H1 (cell line): ENCODE results near the gene TMEM272.

ENCODE experiments used
- CBX5 ChIP-seq: fragments of 300-800, 300-1000 bp; sonication (generic); IDR thresholded peaks from 2 replicates; pipeline ENCODE4 v1.7.1; 2016; ENCODE audit warnings: antibody characterized with exemption, low read length, low read depth
- EP300 ChIP-seq, 2 experiments: IDR thresholded peaks; 1 replicate in 1 of 2; 2 replicates in 1 of 2; pipeline ENCODE4 v1.6.1; 2011 to 2012; ENCODE audit warnings: low read depth in 2 of 2, low read length in 2 of 2, mild to moderate bottlenecking in 2 of 2, borderline replicate concordance in 1 of 2, inconsistent platforms in 1 of 2, moderate library complexity in 1 of 2
- NANOG ChIP-seq: IDR thresholded peaks from 2 replicates; pipeline ENCODE4 v1.6.1; 2011; ENCODE audit warnings: low read length, low read depth, mild to moderate bottlenecking, inconsistent platforms; ENCODE audit not compliant: insufficient read depth, poor library complexity, severe bottlenecking
- POLR2A ChIP-seq, 2 experiments: IDR thresholded peaks; 1 replicate in 1 of 2; 2 replicates in 1 of 2; pipeline ENCODE4 v1.6.1; 2011; ENCODE audit warnings: low read depth in 2 of 2, low read length in 2 of 2, mild to moderate bottlenecking in 2 of 2; ENCODE audit errors: control extremely low read depth in 1 of 2
- POLR2AphosphoS5 ChIP-seq: IDR thresholded peaks from 2 replicates; pipeline ENCODE4 v1.6.1; 2011; ENCODE audit warnings: low read depth, low read length
- RBBP5 ChIP-seq: IDR thresholded peaks from 2 replicates; pipeline ENCODE4 v1.7.1; 2012; ENCODE audit warnings: low read depth, mild to moderate bottlenecking, inconsistent platforms, low read length, moderate library complexity, borderline replicate concordance
- RNF2 ChIP-seq: fragments of 200-900, 300-1000 bp; sonication (generic); IDR thresholded peaks from 2 replicates; pipeline ENCODE4 v1.7.1; 2016; ENCODE audit warnings: borderline replicate concordance, low read depth, mild to moderate bottlenecking, antibody characterized with exemption, low read length; ENCODE audit not compliant: poor library complexity, severe bottlenecking; ENCODE audit errors: missing control alignments
- SP1 ChIP-seq: IDR thresholded peaks from 2 replicates; pipeline ENCODE4 v1.6.1; 2011; ENCODE audit warnings: low read depth, low read length
- SRF ChIP-seq: IDR thresholded peaks from 2 replicates; pipeline ENCODE4 v1.6.1; 2011; ENCODE audit warnings: mild to moderate bottlenecking, low read depth, low read length, moderate library complexity
- TBP ChIP-seq: IDR thresholded peaks from 2 replicates; pipeline ENCODE4 v1.6.1; 2011; ENCODE audit warnings: low read depth, low read length, improper control_type of control experiment
- TF ChIP-seq, protein P1 (sequence below), 3 experiments: IDR thresholded peaks; 1 replicate in 2 of 3; 2 replicates in 1 of 3; pipeline versions ENCODE4 v1.5.1 to v1.6.1; 2011; ENCODE audit warnings: low read length in 3 of 3, mild to moderate bottlenecking in 3 of 3, inconsistent platforms in 2 of 3, low read depth in 1 of 3, moderate library complexity in 1 of 3; ENCODE audit not compliant: insufficient read depth in 1 of 3; ENCODE audit errors: control extremely low read depth in 1 of 3
- TF ChIP-seq, protein P2 (sequence below): IDR thresholded peaks from 2 replicates; pipeline ENCODE4 v1.6.1; 2012; ENCODE audit warnings: inconsistent platforms
- TF ChIP-seq, protein P3 (sequence below): IDR thresholded peaks from 2 replicates; pipeline ENCODE4 v1.6.1; 2011; ENCODE audit warnings: low read depth, mild to moderate bottlenecking, low read length; ENCODE audit not compliant: insufficient read depth
- TF ChIP-seq, protein P4 (sequence below): fragments of 300-600 bp; sonication (generic); IDR thresholded peaks from 2 replicates; pipeline ENCODE4 v1.7.1; 2012; ENCODE audit warnings: low read length, moderate library complexity, mild to moderate bottlenecking, inconsistent platforms; ENCODE audit not compliant: insufficient replicate concordance

DNA sequence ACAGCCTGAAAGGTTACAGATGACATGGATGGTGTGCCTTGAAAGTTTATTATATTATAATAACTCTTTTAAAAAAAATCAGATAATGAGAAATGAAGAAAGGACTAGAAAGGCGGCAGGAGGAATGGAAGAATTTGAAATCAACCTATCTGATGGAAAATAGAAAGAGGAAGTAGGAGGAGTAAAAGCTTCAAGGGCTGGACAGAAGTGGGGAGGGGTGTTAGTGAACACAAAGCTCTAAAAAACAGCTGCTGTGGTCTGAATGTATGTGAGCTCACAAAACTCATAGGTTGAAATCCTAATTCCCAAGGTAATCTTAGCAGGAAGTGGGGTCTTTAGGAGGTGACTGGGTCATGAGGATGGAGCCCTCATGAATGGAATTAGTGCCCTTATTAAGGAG, 36.3 kb upstream of the TMEM272 start:
- TF ChIP-seq SRF (no peak), POLR2AphosphoS5 (no peak), RBBP5 (no peak), EP300 (IDR thresholded peaks at IDR 0.05; ENCODE audit: borderline replicate concordance in 1 of 2, low read depth in 2 of 2, low read length in 2 of 2) (no peak), CBX5 (no peak), POLR2A (IDR thresholded peaks at IDR 0.05; ENCODE audit: control extremely low read depth in 1 of 2, low read depth in 2 of 2, low read length in 2 of 2) (no peak), TBP (no peak), SP1 (no peak), NANOG (no peak), RNF2 (no peak)
- TF ChIP-seq, protein P1, sequence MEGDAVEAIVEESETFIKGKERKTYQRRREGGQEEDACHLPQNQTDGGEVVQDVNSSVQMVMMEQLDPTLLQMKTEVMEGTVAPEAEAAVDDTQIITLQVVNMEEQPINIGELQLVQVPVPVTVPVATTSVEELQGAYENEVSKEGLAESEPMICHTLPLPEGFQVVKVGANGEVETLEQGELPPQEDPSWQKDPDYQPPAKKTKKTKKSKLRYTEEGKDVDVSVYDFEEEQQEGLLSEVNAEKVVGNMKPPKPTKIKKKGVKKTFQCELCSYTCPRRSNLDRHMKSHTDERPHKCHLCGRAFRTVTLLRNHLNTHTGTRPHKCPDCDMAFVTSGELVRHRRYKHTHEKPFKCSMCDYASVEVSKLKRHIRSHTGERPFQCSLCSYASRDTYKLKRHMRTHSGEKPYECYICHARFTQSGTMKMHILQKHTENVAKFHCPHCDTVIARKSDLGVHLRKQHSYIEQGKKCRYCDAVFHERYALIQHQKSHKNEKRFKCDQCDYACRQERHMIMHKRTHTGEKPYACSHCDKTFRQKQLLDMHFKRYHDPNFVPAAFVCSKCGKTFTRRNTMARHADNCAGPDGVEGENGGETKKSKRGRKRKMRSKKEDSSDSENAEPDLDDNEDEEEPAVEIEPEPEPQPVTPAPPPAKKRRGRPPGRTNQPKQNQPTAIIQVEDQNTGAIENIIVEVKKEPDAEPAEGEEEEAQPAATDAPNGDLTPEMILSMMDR (IDR thresholded peaks at IDR 0.05; ENCODE audit: control extremely low read depth in 1 of 3, insufficient read depth in 1 of 3, low read depth in 1 of 3, low read length in 3 of 3) = no peak
- TF ChIP-seq, protein P2, sequence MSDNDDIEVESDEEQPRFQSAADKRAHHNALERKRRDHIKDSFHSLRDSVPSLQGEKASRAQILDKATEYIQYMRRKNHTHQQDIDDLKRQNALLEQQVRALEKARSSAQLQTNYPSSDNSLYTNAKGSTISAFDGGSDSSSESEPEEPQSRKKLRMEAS = no peak
- TF ChIP-seq, protein P3, sequence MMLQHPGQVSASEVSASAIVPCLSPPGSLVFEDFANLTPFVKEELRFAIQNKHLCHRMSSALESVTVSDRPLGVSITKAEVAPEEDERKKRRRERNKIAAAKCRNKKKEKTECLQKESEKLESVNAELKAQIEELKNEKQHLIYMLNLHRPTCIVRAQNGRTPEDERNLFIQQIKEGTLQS = no peak
- TF ChIP-seq, protein P4, sequence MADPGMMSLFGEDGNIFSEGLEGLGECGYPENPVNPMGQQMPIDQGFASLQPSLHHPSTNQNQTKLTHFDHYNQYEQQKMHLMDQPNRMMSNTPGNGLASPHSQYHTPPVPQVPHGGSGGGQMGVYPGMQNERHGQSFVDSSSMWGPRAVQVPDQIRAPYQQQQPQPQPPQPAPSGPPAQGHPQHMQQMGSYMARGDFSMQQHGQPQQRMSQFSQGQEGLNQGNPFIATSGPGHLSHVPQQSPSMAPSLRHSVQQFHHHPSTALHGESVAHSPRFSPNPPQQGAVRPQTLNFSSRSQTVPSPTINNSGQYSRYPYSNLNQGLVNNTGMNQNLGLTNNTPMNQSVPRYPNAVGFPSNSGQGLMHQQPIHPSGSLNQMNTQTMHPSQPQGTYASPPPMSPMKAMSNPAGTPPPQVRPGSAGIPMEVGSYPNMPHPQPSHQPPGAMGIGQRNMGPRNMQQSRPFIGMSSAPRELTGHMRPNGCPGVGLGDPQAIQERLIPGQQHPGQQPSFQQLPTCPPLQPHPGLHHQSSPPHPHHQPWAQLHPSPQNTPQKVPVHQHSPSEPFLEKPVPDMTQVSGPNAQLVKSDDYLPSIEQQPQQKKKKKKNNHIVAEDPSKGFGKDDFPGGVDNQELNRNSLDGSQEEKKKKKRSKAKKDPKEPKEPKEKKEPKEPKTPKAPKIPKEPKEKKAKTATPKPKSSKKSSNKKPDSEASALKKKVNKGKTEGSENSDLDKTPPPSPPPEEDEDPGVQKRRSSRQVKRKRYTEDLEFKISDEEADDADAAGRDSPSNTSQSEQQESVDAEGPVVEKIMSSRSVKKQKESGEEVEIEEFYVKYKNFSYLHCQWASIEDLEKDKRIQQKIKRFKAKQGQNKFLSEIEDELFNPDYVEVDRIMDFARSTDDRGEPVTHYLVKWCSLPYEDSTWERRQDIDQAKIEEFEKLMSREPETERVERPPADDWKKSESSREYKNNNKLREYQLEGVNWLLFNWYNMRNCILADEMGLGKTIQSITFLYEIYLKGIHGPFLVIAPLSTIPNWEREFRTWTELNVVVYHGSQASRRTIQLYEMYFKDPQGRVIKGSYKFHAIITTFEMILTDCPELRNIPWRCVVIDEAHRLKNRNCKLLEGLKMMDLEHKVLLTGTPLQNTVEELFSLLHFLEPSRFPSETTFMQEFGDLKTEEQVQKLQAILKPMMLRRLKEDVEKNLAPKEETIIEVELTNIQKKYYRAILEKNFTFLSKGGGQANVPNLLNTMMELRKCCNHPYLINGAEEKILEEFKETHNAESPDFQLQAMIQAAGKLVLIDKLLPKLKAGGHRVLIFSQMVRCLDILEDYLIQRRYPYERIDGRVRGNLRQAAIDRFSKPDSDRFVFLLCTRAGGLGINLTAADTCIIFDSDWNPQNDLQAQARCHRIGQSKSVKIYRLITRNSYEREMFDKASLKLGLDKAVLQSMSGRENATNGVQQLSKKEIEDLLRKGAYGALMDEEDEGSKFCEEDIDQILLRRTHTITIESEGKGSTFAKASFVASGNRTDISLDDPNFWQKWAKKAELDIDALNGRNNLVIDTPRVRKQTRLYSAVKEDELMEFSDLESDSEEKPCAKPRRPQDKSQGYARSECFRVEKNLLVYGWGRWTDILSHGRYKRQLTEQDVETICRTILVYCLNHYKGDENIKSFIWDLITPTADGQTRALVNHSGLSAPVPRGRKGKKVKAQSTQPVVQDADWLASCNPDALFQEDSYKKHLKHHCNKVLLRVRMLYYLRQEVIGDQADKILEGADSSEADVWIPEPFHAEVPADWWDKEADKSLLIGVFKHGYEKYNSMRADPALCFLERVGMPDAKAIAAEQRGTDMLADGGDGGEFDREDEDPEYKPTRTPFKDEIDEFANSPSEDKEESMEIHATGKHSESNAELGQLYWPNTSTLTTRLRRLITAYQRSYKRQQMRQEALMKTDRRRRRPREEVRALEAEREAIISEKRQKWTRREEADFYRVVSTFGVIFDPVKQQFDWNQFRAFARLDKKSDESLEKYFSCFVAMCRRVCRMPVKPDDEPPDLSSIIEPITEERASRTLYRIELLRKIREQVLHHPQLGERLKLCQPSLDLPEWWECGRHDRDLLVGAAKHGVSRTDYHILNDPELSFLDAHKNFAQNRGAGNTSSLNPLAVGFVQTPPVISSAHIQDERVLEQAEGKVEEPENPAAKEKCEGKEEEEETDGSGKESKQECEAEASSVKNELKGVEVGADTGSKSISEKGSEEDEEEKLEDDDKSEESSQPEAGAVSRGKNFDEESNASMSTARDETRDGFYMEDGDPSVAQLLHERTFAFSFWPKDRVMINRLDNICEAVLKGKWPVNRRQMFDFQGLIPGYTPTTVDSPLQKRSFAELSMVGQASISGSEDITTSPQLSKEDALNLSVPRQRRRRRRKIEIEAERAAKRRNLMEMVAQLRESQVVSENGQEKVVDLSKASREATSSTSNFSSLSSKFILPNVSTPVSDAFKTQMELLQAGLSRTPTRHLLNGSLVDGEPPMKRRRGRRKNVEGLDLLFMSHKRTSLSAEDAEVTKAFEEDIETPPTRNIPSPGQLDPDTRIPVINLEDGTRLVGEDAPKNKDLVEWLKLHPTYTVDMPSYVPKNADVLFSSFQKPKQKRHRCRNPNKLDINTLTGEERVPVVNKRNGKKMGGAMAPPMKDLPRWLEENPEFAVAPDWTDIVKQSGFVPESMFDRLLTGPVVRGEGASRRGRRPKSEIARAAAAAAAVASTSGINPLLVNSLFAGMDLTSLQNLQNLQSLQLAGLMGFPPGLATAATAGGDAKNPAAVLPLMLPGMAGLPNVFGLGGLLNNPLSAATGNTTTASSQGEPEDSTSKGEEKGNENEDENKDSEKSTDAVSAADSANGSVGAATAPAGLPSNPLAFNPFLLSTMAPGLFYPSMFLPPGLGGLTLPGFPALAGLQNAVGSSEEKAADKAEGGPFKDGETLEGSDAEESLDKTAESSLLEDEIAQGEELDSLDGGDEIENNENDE = no peak
